WTC11 (cell line): ENCODE measurements around the gene ALS2CL. TPM values are rescaled to one million over a fixed set of nuclear protein-coding genes. Genes with fewer than 3 reads are reported as not detected.

Experiments
- ATAC-seq: fragments of 200-7000 bp; cut with Tn5 transposase; 2 replicates; pipeline ENCODE4 v1.10.0; 2021; ENCODE audit warnings: mild to moderate bottlenecking, moderate library complexity
- CTCF ChIA-PET: fragments of 300-600 bp; sonication (Branson Sonifier 250); formaldehyde crosslinking; loops from one replicate; lab custom pipeline; 2021; ENCODE audit warnings: antibody characterized with exemption; lab: Charles Lee
- POLR2A ChIA-PET: fragments of 350-600 bp; sonication (Branson Sonifier 250); formaldehyde crosslinking; loops from one replicate; lab custom pipeline; 2021; ENCODE audit warnings: antibody characterized with exemption; lab: Charles Lee
- DNase-seq: peaks from one replicate; pipeline ENCODE4 v3.0.0; 2021; ENCODE audit warnings: low spot score
- H3K27ac Mint-ChIP-seq: 2 replicates; pipeline ENCODE4 v1.8.0; 2021; ENCODE audit warnings: mixed read lengths
- H3K27me3 Mint-ChIP-seq: 2 replicates; pipeline ENCODE4 v1.8.0; 2021; ENCODE audit warnings: low read depth, mild to moderate bottlenecking, moderate library complexity, mixed read lengths
- H3K36me3 Mint-ChIP-seq: 2 replicates; pipeline ENCODE4 v1.8.0; 2021; ENCODE audit warnings: mixed read lengths
- H3K4me1 Mint-ChIP-seq: 2 replicates; pipeline ENCODE4 v1.8.0; 2022; ENCODE audit warnings: mixed read lengths
- H3K4me3 Mint-ChIP-seq: 2 replicates; pipeline ENCODE4 v1.8.0; 2021; ENCODE audit warnings: mild to moderate bottlenecking, moderate library complexity, mixed read lengths
- H3K9me3 Mint-ChIP-seq: 2 replicates; pipeline ENCODE4 v1.8.0; 2021; ENCODE audit warnings: mixed read lengths
- ATF3 ChIP-seq: sonication (generic); formaldehyde crosslinking; conservative IDR thresholded peaks from 2 replicates; pipeline ENCODE4 v1.8.1; 2022; ENCODE audit warnings: mild to moderate bottlenecking, missing genetic modification reagents
- EMX1 ChIP-seq: fragments of 250-450 bp; sonication (Bioruptor Pico); IDR thresholded peaks from 2 replicates; pipeline ENCODE4 v1.8.0; 2021; ENCODE audit warnings: mild to moderate bottlenecking
- FOXP1 ChIP-seq: sonication (generic); formaldehyde crosslinking; IDR thresholded peaks from 2 replicates; pipeline ENCODE4 v1.8.0; 2022; ENCODE audit warnings: missing genetic modification reagents, mild to moderate bottlenecking, moderate library complexity, borderline replicate concordance
- GABPB1 ChIP-seq: sonication (generic); formaldehyde crosslinking; IDR thresholded peaks from 2 replicates; pipeline ENCODE4 v1.8.1; 2023; ENCODE audit warnings: mild to moderate bottlenecking, missing genetic modification reagents
- IRF2 ChIP-seq: sonication (generic); formaldehyde crosslinking; IDR thresholded peaks from 2 replicates; pipeline ENCODE4 v1.8.0; 2022; ENCODE audit warnings: low read depth, missing genetic modification reagents, borderline replicate concordance
- KAT7 ChIP-seq: sonication (generic); formaldehyde crosslinking; IDR thresholded peaks from 2 replicates; pipeline ENCODE4 v1.8.1; 2023; ENCODE audit warnings: missing genetic modification reagents, mild to moderate bottlenecking, borderline replicate concordance
- OVOL2 ChIP-seq: fragments of 250-450 bp; sonication (Bioruptor Pico); IDR thresholded peaks from 2 replicates; pipeline ENCODE4 v1.9.0; 2021; ENCODE audit warnings: mild to moderate bottlenecking, borderline replicate concordance
- PREB ChIP-seq: sonication (generic); formaldehyde crosslinking; IDR thresholded peaks from 2 replicates; pipeline ENCODE4 v1.8.1; 2022; ENCODE audit warnings: mild to moderate bottlenecking, missing genetic modification reagents, moderate library complexity, borderline replicate concordance
- SP1 ChIP-seq: sonication (generic); formaldehyde crosslinking; conservative IDR thresholded peaks from 2 replicates; pipeline ENCODE4 v1.8.1; 2022; ENCODE audit warnings: missing genetic modification reagents
- TEAD1 ChIP-seq: sonication (generic); formaldehyde crosslinking; IDR thresholded peaks from 2 replicates; pipeline ENCODE4 v1.8.0; 2022; ENCODE audit warnings: mild to moderate bottlenecking, missing genetic modification reagents
- ZNF138 ChIP-seq: sonication (generic); formaldehyde crosslinking; conservative IDR thresholded peaks from 2 replicates; pipeline ENCODE4 v1.8.1; 2022; ENCODE audit warnings: mild to moderate bottlenecking, moderate library complexity, missing genetic modification reagents
- ZNF423 ChIP-seq: fragments of 250-450 bp; sonication (Bioruptor Pico); IDR thresholded peaks from 2 replicates; pipeline ENCODE4 v2.1.2; 2022; ENCODE audit warnings: mild to moderate bottlenecking, moderate library complexity
- total RNA-seq: library from RNA; stranded (reverse); gene quantifications from 3 replicates; pipeline ENCODE4 v1.2.3, GENCODE V29; 2021
- TF ChIP-seq, protein P1 (sequence below): fragments of 250-450 bp; sonication (Bioruptor Pico); IDR thresholded peaks from 2 replicates; pipeline ENCODE4 v1.9.0; 2021; ENCODE audit warnings: mild to moderate bottlenecking
- TF ChIP-seq, protein P2 (sequence below): sonication (generic); formaldehyde crosslinking; IDR thresholded peaks from 2 replicates; pipeline ENCODE4 v1.8.0; 2022; ENCODE audit warnings: mild to moderate bottlenecking, missing genetic modification reagents
- TF ChIP-seq, protein P3 (sequence below): sonication (generic); formaldehyde crosslinking; IDR thresholded peaks from 2 replicates; pipeline ENCODE4 v1.8.1; 2023; ENCODE audit warnings: mild to moderate bottlenecking, moderate library complexity, missing genetic modification reagents

ALS2CL gene
- total RNA-seq, 1 experiment from 2014 or later: 12.6 TPM

- Mint-ChIP-seq H3K36me3 (no peaks in the 10 kb centered on the region), H3K27ac (no peak overlapping the region), H3K9me3 (peaks cover 5% of the 10 kb centered on the region; the same call in 1 of the 2 replicates), H3K4me3 (no peak overlapping the region), H3K27me3 (no peaks in the 10 kb centered on the region; the same call in 1 of the 2 replicates), H3K4me1 (peaks cover 76% of the 10 kb centered on the region)
- POLR2A ChIA-PET: interaction anchor here (0.7 kb wide), 1 partner anchor 243 kb away, joined by 3 read pairs; no protein-coding TSS in a partner anchor
- TF ChIP-seq, protein P1, sequence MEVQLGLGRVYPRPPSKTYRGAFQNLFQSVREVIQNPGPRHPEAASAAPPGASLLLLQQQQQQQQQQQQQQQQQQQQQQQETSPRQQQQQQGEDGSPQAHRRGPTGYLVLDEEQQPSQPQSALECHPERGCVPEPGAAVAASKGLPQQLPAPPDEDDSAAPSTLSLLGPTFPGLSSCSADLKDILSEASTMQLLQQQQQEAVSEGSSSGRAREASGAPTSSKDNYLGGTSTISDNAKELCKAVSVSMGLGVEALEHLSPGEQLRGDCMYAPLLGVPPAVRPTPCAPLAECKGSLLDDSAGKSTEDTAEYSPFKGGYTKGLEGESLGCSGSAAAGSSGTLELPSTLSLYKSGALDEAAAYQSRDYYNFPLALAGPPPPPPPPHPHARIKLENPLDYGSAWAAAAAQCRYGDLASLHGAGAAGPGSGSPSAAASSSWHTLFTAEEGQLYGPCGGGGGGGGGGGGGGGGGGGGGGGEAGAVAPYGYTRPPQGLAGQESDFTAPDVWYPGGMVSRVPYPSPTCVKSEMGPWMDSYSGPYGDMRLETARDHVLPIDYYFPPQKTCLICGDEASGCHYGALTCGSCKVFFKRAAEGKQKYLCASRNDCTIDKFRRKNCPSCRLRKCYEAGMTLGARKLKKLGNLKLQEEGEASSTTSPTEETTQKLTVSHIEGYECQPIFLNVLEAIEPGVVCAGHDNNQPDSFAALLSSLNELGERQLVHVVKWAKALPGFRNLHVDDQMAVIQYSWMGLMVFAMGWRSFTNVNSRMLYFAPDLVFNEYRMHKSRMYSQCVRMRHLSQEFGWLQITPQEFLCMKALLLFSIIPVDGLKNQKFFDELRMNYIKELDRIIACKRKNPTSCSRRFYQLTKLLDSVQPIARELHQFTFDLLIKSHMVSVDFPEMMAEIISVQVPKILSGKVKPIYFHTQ (CRISPR knock-in tag): no peak
- TF ChIP-seq ZNF138 (CRISPR knock-in tag) (no peak), TEAD1 (CRISPR knock-in tag) (no peak), PREB (no peak), ATF3 (CRISPR knock-in tag) (no peak), IRF2 (CRISPR knock-in tag) (no peak), SP1 (CRISPR knock-in tag) (no peak), FOXP1 (no peak), GABPB1 (CRISPR knock-in tag) (no peak), OVOL2 (CRISPR knock-in tag) (no peak), KAT7 (CRISPR knock-in tag) (no peak)
- TF ChIP-seq, protein P2, sequence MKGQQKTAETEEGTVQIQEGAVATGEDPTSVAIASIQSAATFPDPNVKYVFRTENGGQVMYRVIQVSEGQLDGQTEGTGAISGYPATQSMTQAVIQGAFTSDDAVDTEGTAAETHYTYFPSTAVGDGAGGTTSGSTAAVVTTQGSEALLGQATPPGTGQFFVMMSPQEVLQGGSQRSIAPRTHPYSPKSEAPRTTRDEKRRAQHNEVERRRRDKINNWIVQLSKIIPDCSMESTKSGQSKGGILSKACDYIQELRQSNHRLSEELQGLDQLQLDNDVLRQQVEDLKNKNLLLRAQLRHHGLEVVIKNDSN (CRISPR knock-in tag): no peak
- DNase-seq (no peak), ATAC-seq (peak; percentile 9)
- CTCF ChIA-PET: interaction anchor here (0.7 to 4.0 kb wide), 6 partner anchors 28 to 209 kb away, joined by 3 to 31 read pairs (median 4); partner anchors contain the start of gene PRSS50
Observed at GRCh38 chr3:46659285-46659684, 34.2 kb downstream of the ALS2CL start.

GRCh38 chr3:46656778-46657556 is 36.5 kb downstream of the ALS2CL start:
- no peak overlapping the region for H3K27ac Mint-ChIP-seq

More at GRCh38 chr3:46656778-46657556, 36.5 kb downstream of the ALS2CL start:
- ATAC-seq (no peak), DNase-seq (no peak)
- no peak for TF ChIP-seq EMX1 (CRISPR knock-in tag)
- TF ChIP-seq, protein P3, sequence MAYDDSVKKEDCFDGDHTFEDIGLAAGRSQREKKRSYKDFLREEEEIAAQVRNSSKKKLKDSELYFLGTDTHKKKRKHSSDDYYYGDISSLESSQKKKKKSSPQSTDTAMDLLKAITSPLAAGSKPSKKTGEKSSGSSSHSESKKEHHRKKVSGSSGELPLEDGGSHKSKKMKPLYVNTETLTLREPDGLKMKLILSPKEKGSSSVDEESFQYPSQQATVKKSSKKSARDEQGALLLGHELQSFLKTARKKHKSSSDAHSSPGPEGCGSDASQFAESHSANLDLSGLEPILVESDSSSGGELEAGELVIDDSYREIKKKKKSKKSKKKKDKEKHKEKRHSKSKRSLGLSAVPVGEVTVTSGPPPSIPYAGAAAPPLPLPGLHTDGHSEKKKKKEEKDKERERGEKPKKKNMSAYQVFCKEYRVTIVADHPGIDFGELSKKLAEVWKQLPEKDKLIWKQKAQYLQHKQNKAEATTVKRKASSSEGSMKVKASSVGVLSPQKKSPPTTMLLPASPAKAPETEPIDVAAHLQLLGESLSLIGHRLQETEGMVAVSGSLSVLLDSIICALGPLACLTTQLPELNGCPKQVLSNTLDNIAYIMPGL (CRISPR knock-in tag): no peak
- peak; percentile 36; the same call in 1 of the 2 replicates for TF ChIP-seq ZNF423 (CRISPR knock-in tag)
- no peak overlapping the region for H3K4me3 Mint-ChIP-seq
- H3K36me3 Mint-ChIP-seq: peaks cover 6% of the 10 kb centered on the region
- ChIA-PET CTCF (interaction anchor here (0.6 to 1.6 kb wide), 4 partner anchors 17 to 224 kb away, joined by 3 to 5 read pairs (median 4); no protein-coding TSS in a partner anchor), POLR2A (no interaction called here)
- H3K27me3 Mint-ChIP-seq: no peaks in the 10 kb centered on the region; the same call in 1 of the 2 replicates
- peaks cover 56% of the 10 kb centered on the region for H3K4me1 Mint-ChIP-seq
- peaks cover 18% of the 10 kb centered on the region for H3K9me3 Mint-ChIP-seq
